Liver (tissue), 9 donors: Measurements from ENCODE around the gene SH3RF3. TPM values are rescaled to one million over a fixed set of nuclear protein-coding genes. Genes with fewer than 3 reads are reported as not detected.

Experiments
- DNase-seq: peaks from one replicate; pipeline ENCODE4 v3.0.0-alpha.2; 2017; ENCODE audit warnings: low spot score
- H3K27ac ChIP-seq, 2 donors: one replicate each; pipeline ENCODE4 v1.7.0; 2013; ENCODE audit warnings: inconsistent platforms in 2 of 2, low read length in 2 of 2, control low read depth in 1 of 2, low read depth in 1 of 2, mild to moderate bottlenecking in 1 of 2
- H3K27me3 ChIP-seq, 4 donors: one replicate each; pipeline versions ENCODE4 v1.6.1 to v1.7.0; 2013; ENCODE audit warnings: low read length in 3 of 4, inconsistent platforms in 1 of 4, mild to moderate bottlenecking in 1 of 4, moderate library complexity in 1 of 4; ENCODE audit not compliant: control insufficient read depth in 4 of 4, insufficient read depth in 4 of 4
- H3K36me3 ChIP-seq, 4 donors: one replicate each; pipeline versions ENCODE4 v1.6.1 to v1.7.0; 2013; ENCODE audit warnings: low read length in 3 of 4, mild to moderate bottlenecking in 3 of 4, low read depth in 1 of 4, moderate library complexity in 1 of 4; ENCODE audit not compliant: control insufficient read depth in 4 of 4, insufficient read depth in 3 of 4
- H3K4me1 ChIP-seq, 4 donors: one replicate each; pipeline versions ENCODE4 v1.6.1 to v1.7.0; 2013; ENCODE audit warnings: low read length in 3 of 4, mild to moderate bottlenecking in 3 of 4, moderate library complexity in 1 of 4; ENCODE audit not compliant: control insufficient read depth in 4 of 4, insufficient read depth in 4 of 4
- H3K4me3 ChIP-seq, 3 donors: one replicate each; pipeline versions ENCODE4 v1.6.1 to v1.7.0; 2013; ENCODE audit warnings: low read length in 3 of 3, control low read depth in 1 of 3, low read depth in 1 of 3, mild to moderate bottlenecking in 1 of 3
- H3K9ac ChIP-seq, 2 donors: one replicate each; pipeline ENCODE4 v1.7.0; 2013; ENCODE audit warnings: low read length in 2 of 2, mild to moderate bottlenecking in 2 of 2, moderate library complexity in 2 of 2, control low read depth in 1 of 2, low read depth in 1 of 2
- H3K9me3 ChIP-seq, 4 donors: one replicate each; pipeline versions ENCODE4 v1.6.1 to v1.7.0; 2013; ENCODE audit warnings: low read length in 3 of 4; ENCODE audit not compliant: control insufficient read depth in 4 of 4
- EGR1 ChIP-seq, 2 donors: IDR thresholded peaks; 2 replicates each; pipeline ENCODE4 v1.6.1; 2016 to 2018; ENCODE audit warnings: antibody characterized with exemption in 2 of 2, low read depth in 2 of 2
- FOXA1 ChIP-seq: IDR thresholded peaks from 2 replicates; pipeline ENCODE4 v1.6.1; 2016; ENCODE audit warnings: antibody characterized with exemption
- GABPA ChIP-seq, 2 donors: IDR thresholded peaks in 1 of 2; conservative IDR thresholded peaks in 1 of 2; 2 replicates each; pipeline ENCODE4 v1.6.1; 2016; ENCODE audit warnings: antibody characterized with exemption in 2 of 2, mild to moderate bottlenecking in 1 of 2, moderate library complexity in 1 of 2
- HNF4A ChIP-seq, 2 donors: conservative IDR thresholded peaks; 2 replicates each; pipeline ENCODE4 v1.6.1; 2016; ENCODE audit warnings: antibody characterized with exemption in 2 of 2, mild to moderate bottlenecking in 2 of 2
- HNF4G ChIP-seq: IDR thresholded peaks from 2 replicates; pipeline ENCODE4 v1.6.1; 2016; ENCODE audit warnings: antibody characterized with exemption
- JUND ChIP-seq, 2 donors: IDR thresholded peaks; 2 replicates each; pipeline ENCODE4 v1.6.1; 2016; ENCODE audit warnings: antibody characterized with exemption in 2 of 2
- NR2F2 ChIP-seq: IDR thresholded peaks from 2 replicates; pipeline ENCODE4 v1.6.1; 2016; ENCODE audit warnings: antibody characterized with exemption
- RAD21 ChIP-seq, 2 donors: IDR thresholded peaks; 2 replicates each; pipeline ENCODE4 v1.6.1; 2016; ENCODE audit warnings: antibody characterized with exemption in 2 of 2, mild to moderate bottlenecking in 2 of 2
- RXRA ChIP-seq, 2 donors: IDR thresholded peaks; 2 replicates each; pipeline ENCODE4 v1.6.1; 2017 to 2018; ENCODE audit warnings: antibody characterized with exemption in 2 of 2, mild to moderate bottlenecking in 1 of 2
- SP1 ChIP-seq: IDR thresholded peaks from 2 replicates; pipeline ENCODE4 v1.6.1; 2018; ENCODE audit warnings: antibody characterized with exemption, mild to moderate bottlenecking
- TAF1 ChIP-seq: conservative IDR thresholded peaks from 2 replicates; pipeline ENCODE4 v1.6.1; 2016; ENCODE audit warnings: antibody characterized with exemption, mild to moderate bottlenecking
- YY1 ChIP-seq: IDR thresholded peaks from 2 replicates; pipeline ENCODE4 v1.6.1; 2016; ENCODE audit warnings: antibody characterized with exemption, mild to moderate bottlenecking
- WGBS: extraction: QIAGEN DNeasy Blood & Tissue Kit; methylation state at CpG from one replicate; pipeline ENCODE4 v1.1.7; 2013; 5-methylcytosine and 5-hydroxymethylcytosine counted together
- polyA plus RNA-seq, 2 donors: library from polyadenylated mRNA; stranded (reverse) in 1 of 2; unstranded in 1 of 2; fragments of 200-250 nt in 1 of 2; fragments of >200 nt in 1 of 2; fragmentation: Nextera tagmentation in 1 of 2; extraction: Ambion mirVana in 1 of 2; gene quantifications; one replicate each; pipeline versions ENCODE4 v1.2.1 to v1.2.3, GENCODE V29; 2013 to 2015
- total RNA-seq, 2 donors: library from RNA; depleted of rRNA; stranded (reverse); fragments of >200 nt; gene quantifications; one replicate each; pipeline ENCODE4 v1.2.3, GENCODE V29; 2014
- TF ChIP-seq, protein P1 (sequence below): fragments of 150-350 bp; IDR thresholded peaks from 2 replicates; pipeline ENCODE4 v1.5.1; 2017; ENCODE audit warnings: improper control_type of control experiment, low read depth, low read length; ENCODE audit not compliant: missing input control
- TF ChIP-seq, protein P2 (sequence below): IDR thresholded peaks from 2 replicates; pipeline ENCODE4 v1.6.1; 2016; ENCODE audit warnings: antibody characterized with exemption
- TF ChIP-seq, protein P3 (sequence below): IDR thresholded peaks from 2 replicates; pipeline ENCODE4 v1.6.1; 2016; ENCODE audit warnings: antibody characterized with exemption, mild to moderate bottlenecking
- TF ChIP-seq, protein P4 (sequence below): IDR thresholded peaks from 2 replicates; pipeline ENCODE4 v1.6.1; 2016; ENCODE audit warnings: antibody characterized with exemption
- TF ChIP-seq, protein P5 (sequence below): IDR thresholded peaks from 2 replicates; pipeline ENCODE4 v1.6.1; 2016; ENCODE audit warnings: antibody characterized with exemption
- donor health status: healthy.
- donor health status: healthy.
- donor health status: healthy.
- donor health status: healthy.
- donor health status: healthy.

Gene SH3RF3
- total and polyA plus RNA-seq, 4 donors, result 0.11 to 1.0 (median 0.54) TPM

DNA sequence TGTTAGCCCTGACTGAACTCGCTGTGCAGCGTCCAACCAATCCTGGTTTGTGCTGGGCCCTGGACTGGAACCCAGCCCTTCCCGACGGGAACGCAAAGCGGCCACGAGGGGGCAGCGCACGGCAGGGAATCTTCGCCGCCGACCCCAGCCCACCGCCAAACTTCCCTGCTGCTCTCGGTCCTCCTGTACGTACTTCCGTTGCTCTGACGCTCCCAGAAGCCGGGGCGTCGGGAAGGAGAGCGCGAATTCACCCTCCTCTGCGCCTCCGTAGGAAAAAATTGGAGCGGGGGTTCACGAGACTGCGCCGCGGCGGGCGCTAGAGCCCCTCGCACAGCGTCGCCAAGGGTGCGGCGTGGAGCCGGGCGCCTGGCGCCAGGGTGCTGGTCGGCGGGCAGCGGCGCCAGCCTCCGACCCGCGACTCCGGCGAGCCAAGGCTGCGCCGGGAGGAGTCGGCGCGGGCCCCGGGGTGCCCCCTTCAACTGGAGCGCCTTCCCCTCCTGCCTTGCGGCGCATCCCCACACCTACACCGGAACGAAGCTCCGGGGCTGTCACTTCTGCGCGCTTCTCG, 873 bp upstream of the SH3RF3 start:
- Histone ChIP-seq H3K27ac (peak overlapping the region; percentile 61 to 68), H3K4me3 (peak overlapping the region; percentile 42 to 68 (median 68)), H3K36me3 (no peaks in the 10 kb centered on the region), H3K4me1 (peaks cover 9 to 18% (median 14%) of the 10 kb centered on the region in 4 donors), H3K27me3 (peaks cover 0 to 5% (median 3%) of the 10 kb centered on the region in 4 donors), H3K9ac (peak overlapping the region in 1 of 2 donors; percentile 36), H3K9me3 (no peaks in the 10 kb centered on the region)
- under 1% methylated on average over 63 of the region's 63 CpGs for WGBS
- DNase-seq, result peak; percentile 72
- TF ChIP-seq TAF1 (no peak), EGR1 (IDR thresholded peaks at IDR 0.05; ENCODE audit: low read depth in 2 of 2) (no peak), FOXA1 (no peak), RXRA (IDR thresholded peaks at IDR 0.05) (no peak), HNF4G (no peak), NR2F2 (no peak), GABPA (IDR thresholded peaks at IDR 0.05 in 1 of 2, conservative IDR thresholded peaks at IDR 0.05 in 1 of 2) (no peak), RAD21 (IDR thresholded peaks at IDR 0.05) (peak; percentile 89 to 98), HNF4A (conservative IDR thresholded peaks at IDR 0.05) (no peak), SP1 (no peak)
- TF ChIP-seq, protein P1, sequence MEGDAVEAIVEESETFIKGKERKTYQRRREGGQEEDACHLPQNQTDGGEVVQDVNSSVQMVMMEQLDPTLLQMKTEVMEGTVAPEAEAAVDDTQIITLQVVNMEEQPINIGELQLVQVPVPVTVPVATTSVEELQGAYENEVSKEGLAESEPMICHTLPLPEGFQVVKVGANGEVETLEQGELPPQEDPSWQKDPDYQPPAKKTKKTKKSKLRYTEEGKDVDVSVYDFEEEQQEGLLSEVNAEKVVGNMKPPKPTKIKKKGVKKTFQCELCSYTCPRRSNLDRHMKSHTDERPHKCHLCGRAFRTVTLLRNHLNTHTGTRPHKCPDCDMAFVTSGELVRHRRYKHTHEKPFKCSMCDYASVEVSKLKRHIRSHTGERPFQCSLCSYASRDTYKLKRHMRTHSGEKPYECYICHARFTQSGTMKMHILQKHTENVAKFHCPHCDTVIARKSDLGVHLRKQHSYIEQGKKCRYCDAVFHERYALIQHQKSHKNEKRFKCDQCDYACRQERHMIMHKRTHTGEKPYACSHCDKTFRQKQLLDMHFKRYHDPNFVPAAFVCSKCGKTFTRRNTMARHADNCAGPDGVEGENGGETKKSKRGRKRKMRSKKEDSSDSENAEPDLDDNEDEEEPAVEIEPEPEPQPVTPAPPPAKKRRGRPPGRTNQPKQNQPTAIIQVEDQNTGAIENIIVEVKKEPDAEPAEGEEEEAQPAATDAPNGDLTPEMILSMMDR, result peak; percentile 85
- TF ChIP-seq, protein P2, sequence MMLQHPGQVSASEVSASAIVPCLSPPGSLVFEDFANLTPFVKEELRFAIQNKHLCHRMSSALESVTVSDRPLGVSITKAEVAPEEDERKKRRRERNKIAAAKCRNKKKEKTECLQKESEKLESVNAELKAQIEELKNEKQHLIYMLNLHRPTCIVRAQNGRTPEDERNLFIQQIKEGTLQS, result no peak
- TF ChIP-seq, protein P3, sequence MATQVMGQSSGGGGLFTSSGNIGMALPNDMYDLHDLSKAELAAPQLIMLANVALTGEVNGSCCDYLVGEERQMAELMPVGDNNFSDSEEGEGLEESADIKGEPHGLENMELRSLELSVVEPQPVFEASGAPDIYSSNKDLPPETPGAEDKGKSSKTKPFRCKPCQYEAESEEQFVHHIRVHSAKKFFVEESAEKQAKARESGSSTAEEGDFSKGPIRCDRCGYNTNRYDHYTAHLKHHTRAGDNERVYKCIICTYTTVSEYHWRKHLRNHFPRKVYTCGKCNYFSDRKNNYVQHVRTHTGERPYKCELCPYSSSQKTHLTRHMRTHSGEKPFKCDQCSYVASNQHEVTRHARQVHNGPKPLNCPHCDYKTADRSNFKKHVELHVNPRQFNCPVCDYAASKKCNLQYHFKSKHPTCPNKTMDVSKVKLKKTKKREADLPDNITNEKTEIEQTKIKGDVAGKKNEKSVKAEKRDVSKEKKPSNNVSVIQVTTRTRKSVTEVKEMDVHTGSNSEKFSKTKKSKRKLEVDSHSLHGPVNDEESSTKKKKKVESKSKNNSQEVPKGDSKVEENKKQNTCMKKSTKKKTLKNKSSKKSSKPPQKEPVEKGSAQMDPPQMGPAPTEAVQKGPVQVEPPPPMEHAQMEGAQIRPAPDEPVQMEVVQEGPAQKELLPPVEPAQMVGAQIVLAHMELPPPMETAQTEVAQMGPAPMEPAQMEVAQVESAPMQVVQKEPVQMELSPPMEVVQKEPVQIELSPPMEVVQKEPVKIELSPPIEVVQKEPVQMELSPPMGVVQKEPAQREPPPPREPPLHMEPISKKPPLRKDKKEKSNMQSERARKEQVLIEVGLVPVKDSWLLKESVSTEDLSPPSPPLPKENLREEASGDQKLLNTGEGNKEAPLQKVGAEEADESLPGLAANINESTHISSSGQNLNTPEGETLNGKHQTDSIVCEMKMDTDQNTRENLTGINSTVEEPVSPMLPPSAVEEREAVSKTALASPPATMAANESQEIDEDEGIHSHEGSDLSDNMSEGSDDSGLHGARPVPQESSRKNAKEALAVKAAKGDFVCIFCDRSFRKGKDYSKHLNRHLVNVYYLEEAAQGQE, result no peak

DNA sequence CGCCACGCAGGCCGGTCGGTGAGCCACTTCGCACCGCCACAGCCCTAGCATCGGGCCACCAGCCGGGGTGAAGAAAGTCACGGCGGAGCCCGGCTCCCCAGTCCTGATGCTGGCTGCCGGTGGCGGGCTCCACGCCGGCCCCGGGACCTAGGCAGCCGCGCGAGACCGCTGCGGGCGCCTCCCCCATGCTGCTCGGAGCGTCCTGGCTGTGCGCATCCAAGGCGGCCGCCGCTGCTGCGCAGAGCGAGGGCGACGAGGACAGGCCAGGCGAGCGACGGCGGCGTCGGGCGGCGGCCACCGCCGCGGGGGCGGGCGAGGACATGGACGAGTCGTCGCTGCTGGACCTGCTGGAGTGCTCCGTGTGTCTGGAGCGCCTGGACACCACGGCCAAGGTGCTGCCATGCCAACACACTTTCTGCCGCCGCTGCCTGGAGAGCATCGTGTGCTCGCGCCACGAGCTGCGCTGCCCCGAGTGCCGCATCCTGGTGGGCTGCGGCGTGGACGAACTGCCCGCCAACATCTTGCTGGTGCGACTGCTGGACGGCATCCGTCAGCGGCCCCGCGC, 433 bp downstream of the SH3RF3 start:
- Histone ChIP-seq H3K4me1 (peaks cover 9 to 18% (median 14%) of the 10 kb centered on the region in 4 donors), H3K27ac (peak overlapping the region in 1 of 2 donors; percentile 68), H3K9ac (no peak overlapping the region), H3K9me3 (no peaks in the 10 kb centered on the region), H3K27me3 (peaks cover 0 to 5% (median 1%) of the 10 kb centered on the region in 4 donors), H3K36me3 (no peaks in the 10 kb centered on the region), H3K4me3 (peak overlapping the region; percentile 11 to 68 (median 68))
- no peak for DNase-seq
- 4% methylated on average over 70 of the region's 70 CpGs for WGBS
- no peak for TF ChIP-seq GABPA (IDR thresholded peaks at IDR 0.05 in 1 of 2, conservative IDR thresholded peaks at IDR 0.05 in 1 of 2)
- TF ChIP-seq RXRA (IDR thresholded peaks at IDR 0.05), result no peak
- TF ChIP-seq YY1, result no peak
- no peak for TF ChIP-seq NR2F2
- TF ChIP-seq, protein P4, sequence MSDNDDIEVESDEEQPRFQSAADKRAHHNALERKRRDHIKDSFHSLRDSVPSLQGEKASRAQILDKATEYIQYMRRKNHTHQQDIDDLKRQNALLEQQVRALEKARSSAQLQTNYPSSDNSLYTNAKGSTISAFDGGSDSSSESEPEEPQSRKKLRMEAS, result no peak
- TF ChIP-seq, protein P3, result no peak
- no peak for TF ChIP-seq JUND (IDR thresholded peaks at IDR 0.05)
- TF ChIP-seq EGR1 (IDR thresholded peaks at IDR 0.05; ENCODE audit: low read depth in 2 of 2), result no peak
- TF ChIP-seq, protein P5, sequence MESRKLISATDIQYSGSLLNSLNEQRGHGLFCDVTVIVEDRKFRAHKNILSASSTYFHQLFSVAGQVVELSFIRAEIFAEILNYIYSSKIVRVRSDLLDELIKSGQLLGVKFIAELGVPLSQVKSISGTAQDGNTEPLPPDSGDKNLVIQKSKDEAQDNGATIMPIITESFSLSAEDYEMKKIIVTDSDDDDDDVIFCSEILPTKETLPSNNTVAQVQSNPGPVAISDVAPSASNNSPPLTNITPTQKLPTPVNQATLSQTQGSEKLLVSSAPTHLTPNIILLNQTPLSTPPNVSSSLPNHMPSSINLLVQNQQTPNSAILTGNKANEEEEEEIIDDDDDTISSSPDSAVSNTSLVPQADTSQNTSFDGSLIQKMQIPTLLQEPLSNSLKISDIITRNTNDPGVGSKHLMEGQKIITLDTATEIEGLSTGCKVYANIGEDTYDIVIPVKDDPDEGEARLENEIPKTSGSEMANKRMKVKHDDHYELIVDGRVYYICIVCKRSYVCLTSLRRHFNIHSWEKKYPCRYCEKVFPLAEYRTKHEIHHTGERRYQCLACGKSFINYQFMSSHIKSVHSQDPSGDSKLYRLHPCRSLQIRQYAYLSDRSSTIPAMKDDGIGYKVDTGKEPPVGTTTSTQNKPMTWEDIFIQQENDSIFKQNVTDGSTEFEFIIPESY, result no peak
- no peak for TF ChIP-seq TAF1
- TF ChIP-seq SP1, result no peak
- no peak for TF ChIP-seq RAD21 (IDR thresholded peaks at IDR 0.05)
- no peak for TF ChIP-seq FOXA1
